OCI-LY3 (cell line): ENCODE data around the gene MIDN.

Experiments used
- H2AFZ ChIP-seq: fragments of 200-600, 300-600 bp; shearing (Covaris generic); 2 replicates; pipeline ENCODE4 v1.6.0; 2014; ENCODE audit warnings: antibody characterized with exemption, low read depth, low read length
- H3K27ac ChIP-seq: fragments of 200-600, 300-600 bp; sonication (generic); 2 replicates; pipeline ENCODE4 v1.5.1; 2014; ENCODE audit warnings: mild to moderate bottlenecking, low read length, moderate library complexity, mixed read lengths
- H3K27me3 ChIP-seq: fragments of 200-600, 300-600 bp; sonication (generic); 2 replicates; pipeline ENCODE4 v1.6.1; 2014; ENCODE audit warnings: low read depth, low read length, mixed read lengths
- H3K36me3 ChIP-seq: fragments of 200-600, 300-600 bp; sonication (generic); replicated peaks from 2 replicates; pipeline ENCODE3; 2014; ENCODE audit warnings: low read depth, low read length, mixed read lengths
- H3K4me1 ChIP-seq: fragments of 300-600, 200-600 bp; sonication (generic); 2 replicates; pipeline ENCODE4 v1.6.1; 2014; ENCODE audit warnings: low read length, mixed read lengths
- H3K4me2 ChIP-seq: fragments of 200-600, 300-600 bp; sonication (generic); 2 replicates; pipeline ENCODE4 v1.6.1; 2014; ENCODE audit warnings: low read length, mixed read lengths
- H3K4me3 ChIP-seq: fragments of 300-600, 200-600 bp; sonication (generic); 2 replicates; pipeline ENCODE4 v1.5.1; 2014; ENCODE audit warnings: antibody characterized with exemption, mild to moderate bottlenecking, low read length, moderate library complexity
- H3K79me2 ChIP-seq: fragments of 300-600, 200-600 bp; shearing (Covaris generic); 2 replicates; pipeline ENCODE4 v1.6.1; 2014; ENCODE audit warnings: mild to moderate bottlenecking, low read length, mixed read lengths
- H3K9ac ChIP-seq: fragments of 300-600, 200-600 bp; shearing (Covaris generic); 2 replicates; pipeline ENCODE4 v1.6.0; 2014; ENCODE audit warnings: mild to moderate bottlenecking, low read length, moderate library complexity
- H3K9me3 ChIP-seq: fragments of 200-600, 300-600 bp; shearing (Covaris generic); 2 replicates; pipeline ENCODE4 v1.6.1; 2014; ENCODE audit warnings: low read length, mixed read lengths; ENCODE audit not compliant: insufficient read depth
- H4K20me1 ChIP-seq: fragments of 200-600, 300-600 bp; sonication (generic); 2 replicates; pipeline ENCODE4 v1.6.1; 2016; ENCODE audit warnings: low read length, mixed read lengths; ENCODE audit not compliant: insufficient read depth
- CTCF ChIP-seq: fragments of 200-600, 300-600 bp; sonication (generic); IDR thresholded peaks from 2 replicates; pipeline ENCODE4 v1.5.1; 2014; ENCODE audit warnings: antibody characterized with exemption, low read length, low read depth
- EZH2phosphoT487 ChIP-seq: fragments of 200-600 bp; shearing (Covaris generic); IDR thresholded peaks from 2 replicates; pipeline ENCODE4 v1.6.1; 2018; ENCODE audit warnings: antibody characterized with exemption, mixed run types, low read depth

MIDN gene

DNA sequence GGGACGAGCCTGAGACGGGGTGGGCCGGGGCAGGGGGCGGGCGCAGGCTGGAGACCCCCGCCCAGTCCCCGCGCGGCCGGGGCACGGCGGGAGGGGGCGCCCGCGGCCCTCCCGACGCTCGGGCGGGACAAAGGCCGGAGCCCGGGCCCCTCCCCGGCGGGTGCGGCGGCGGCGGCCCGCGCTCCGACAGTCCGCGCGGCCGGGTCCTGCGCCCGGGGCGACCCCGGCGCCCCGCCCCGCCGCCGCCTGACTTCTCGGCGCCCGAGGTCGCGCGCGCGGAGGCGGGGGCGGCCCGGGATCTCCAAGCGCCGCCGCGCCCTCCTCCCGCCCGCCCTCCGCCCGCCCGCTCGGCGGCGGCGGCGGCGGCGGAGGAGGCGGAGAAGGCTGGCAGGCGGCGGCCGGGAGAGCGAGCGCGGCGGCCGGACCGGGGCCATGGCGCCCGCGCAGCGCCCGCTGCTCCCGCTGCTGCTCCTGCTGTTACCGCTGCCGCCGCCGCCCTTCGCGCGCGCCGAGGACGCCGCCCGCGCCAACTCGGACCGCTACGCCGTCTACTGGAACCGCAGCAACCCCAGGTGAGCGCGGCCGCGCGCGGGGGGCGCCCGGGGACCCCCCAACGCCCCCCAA lies 37.5 kb downstream of the MIDN start, which contains the start of gene EFNA2:
TSS of gene EFNA2 (plus strand) at position 137 of the 624 bp plus-strand sequence. CDS start at position 433, 296 bp downstream.
- no peak within 1 kb of the TSS for H3K4me2 ChIP-seq
- H3K27ac ChIP-seq: no peak within 1 kb of the TSS
- no peak within 1 kb of the TSS for H2AFZ ChIP-seq
- H3K4me3 ChIP-seq: no peak within 1 kb of the TSS
- H3K9me3 ChIP-seq: no peaks in the 10 kb centered on the region
- H3K79me2 ChIP-seq: no peaks in the 10 kb centered on the region
- H3K36me3 ChIP-seq: no peaks in the 10 kb centered on the region
- no peaks in the 10 kb centered on the region for H4K20me1 ChIP-seq
- peaks cover 14% of the 10 kb centered on the region for H3K4me1 ChIP-seq
- TF ChIP-seq EZH2phosphoT487: no peak
- TF ChIP-seq CTCF: no peak
- no peak within 1 kb of the TSS for H3K9ac ChIP-seq
- peaks cover 20% of the 10 kb centered on the region for H3K27me3 ChIP-seq

GRCh38 chr19:1286487-1287353 lies 38.3 kb downstream of the MIDN start:
- Histone ChIP-seq H3K4me3 (no peak overlapping the region), H3K4me2 (no peak overlapping the region), H3K79me2 (no peaks in the 10 kb centered on the region), H2AFZ (no peak overlapping the region), H4K20me1 (no peaks in the 10 kb centered on the region), H3K27ac (no peak overlapping the region), H3K9ac (no peak overlapping the region), H3K9me3 (no peaks in the 10 kb centered on the region), H3K27me3 (peaks cover 25% of the 10 kb centered on the region), H3K4me1 (peaks cover 23% of the 10 kb centered on the region), H3K36me3 (no peaks in the 10 kb centered on the region)
- TF ChIP-seq EZH2phosphoT487: no peak

GRCh38 chr19:1287354-1288225 lies 39.2 kb downstream of the MIDN start:
- Histone ChIP-seq H4K20me1 (no peaks in the 10 kb centered on the region), H3K4me1 (peaks cover 31% of the 10 kb centered on the region), H3K36me3 (no peaks in the 10 kb centered on the region), H3K4me3 (no peak overlapping the region), H2AFZ (no peak overlapping the region), H3K4me2 (no peak overlapping the region), H3K27ac (no peak overlapping the region), H3K27me3 (peaks cover 25% of the 10 kb centered on the region), H3K9ac (no peak overlapping the region), H3K9me3 (no peaks in the 10 kb centered on the region), H3K79me2 (no peaks in the 10 kb centered on the region)
- TF ChIP-seq CTCF (no peak), EZH2phosphoT487 (no peak)

DNA sequence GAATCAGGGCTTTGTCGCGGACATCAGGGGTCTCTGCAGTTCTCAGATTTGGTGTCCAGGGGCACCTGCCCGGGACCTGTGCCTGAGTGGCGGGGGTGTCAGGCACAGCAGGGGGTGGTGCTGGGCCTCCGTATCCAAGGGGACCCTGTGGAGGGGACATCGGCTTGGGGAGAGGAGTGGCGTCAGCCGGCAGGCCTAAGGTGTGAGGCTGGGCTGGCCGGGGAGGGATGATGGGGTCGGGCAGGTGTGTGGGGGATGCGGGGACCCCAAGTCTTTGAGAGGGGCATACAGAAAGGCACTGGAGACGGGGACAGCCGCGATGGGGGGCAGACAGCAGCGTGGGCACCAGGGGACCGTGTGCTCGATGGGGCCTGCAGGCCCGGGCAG lies 39.8 kb downstream of the MIDN start:
- peaks cover 37% of the 10 kb centered on the region for H3K4me1 ChIP-seq
- H3K27ac ChIP-seq: no peak overlapping the region
- H3K4me2 ChIP-seq: no peak overlapping the region
- no peaks in the 10 kb centered on the region for H3K9me3 ChIP-seq
- H3K79me2 ChIP-seq: no peaks in the 10 kb centered on the region
- peaks cover 25% of the 10 kb centered on the region for H3K27me3 ChIP-seq
- no peaks in the 10 kb centered on the region for H3K36me3 ChIP-seq
- H4K20me1 ChIP-seq: no peaks in the 10 kb centered on the region
- no peak overlapping the region for H3K9ac ChIP-seq
- H3K4me3 ChIP-seq: no peak overlapping the region
- no peak overlapping the region for H2AFZ ChIP-seq
- TF ChIP-seq EZH2phosphoT487: no peak
- no peak for TF ChIP-seq CTCF
